Mucosa of stomach (tissue), 1 donor: Measurements from ENCODE around the gene GPR82.
"Not testable (repeated sequence)": the region's sequence is repeated elsewhere in the genome, so short reads cannot be mapped to it uniquely, and the experiment has no call there.

Experiments
- H3K27me3 ChIP-seq: one replicate; pipeline ENCODE4 v1.7.0; 2013; ENCODE audit warnings: mild to moderate bottlenecking, low read length; ENCODE audit not compliant: control insufficient read depth, insufficient read depth
- H3K36me3 ChIP-seq: one replicate; pipeline ENCODE4 v1.7.0; 2013; ENCODE audit warnings: low read length; ENCODE audit not compliant: control insufficient read depth, insufficient read depth
- H3K4me1 ChIP-seq: one replicate; pipeline ENCODE4 v1.7.0; 2013; ENCODE audit warnings: mild to moderate bottlenecking, low read length; ENCODE audit not compliant: control insufficient read depth, insufficient read depth
- H3K4me3 ChIP-seq: one replicate; pipeline ENCODE4 v1.7.0; 2013; ENCODE audit warnings: low read length
- H3K9ac ChIP-seq: one replicate; pipeline ENCODE4 v1.7.0; 2013; ENCODE audit warnings: mild to moderate bottlenecking, low read length, moderate library complexity
- H3K9me3 ChIP-seq: one replicate; pipeline ENCODE4 v1.7.0; 2013; ENCODE audit warnings: mild to moderate bottlenecking, low read length, moderate library complexity; ENCODE audit not compliant: control insufficient read depth
- donor health status: Pancreatic carcinoma.

Gene GPR82

GRCh38 chrX:41703574-41704029, 20.4 kb upstream of the GPR82 start:
- H3K4me3 ChIP-seq = no peak overlapping the region
- no peaks in the 10 kb centered on the region for H3K27me3 ChIP-seq
- no peaks in the 10 kb centered on the region for H3K9me3 ChIP-seq
- no peaks in the 10 kb centered on the region for H3K36me3 ChIP-seq
- H3K9ac ChIP-seq = no peak overlapping the region
- H3K4me1 ChIP-seq = no peaks in the 10 kb centered on the region

DNA sequence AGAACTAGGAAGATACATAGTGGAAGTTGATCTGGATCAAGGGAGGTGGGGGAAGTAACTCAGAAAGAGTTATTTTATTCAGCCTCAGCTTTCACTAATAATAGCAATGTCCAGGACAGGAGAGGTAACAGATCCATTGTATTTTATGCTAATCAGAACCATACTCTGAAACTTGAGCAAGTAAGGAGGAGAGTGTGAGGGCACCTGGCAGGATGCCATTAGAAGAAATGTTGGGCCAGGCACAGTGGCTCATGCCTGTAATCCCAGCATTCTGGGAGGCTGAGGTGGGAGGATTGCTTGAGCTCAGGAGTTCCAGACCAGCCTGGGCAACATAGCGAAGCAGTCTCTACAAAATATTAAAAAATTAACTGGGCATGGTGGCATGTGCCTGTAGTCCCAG, 18.9 kb upstream of the GPR82 start:
- Histone ChIP-seq H3K36me3 (no peaks in the 10 kb centered on the region), H3K4me1 (no peaks in the 10 kb centered on the region), H3K4me3 (no peak overlapping the region), H3K9ac (no peak overlapping the region), H3K9me3 (no peaks in the 10 kb centered on the region), H3K27me3 (no peaks in the 10 kb centered on the region)

GRCh38 chrX:41705680-41706374, 18.2 kb upstream of the GPR82 start:
- H3K9me3 ChIP-seq = no peaks in the 10 kb centered on the region
- no peak overlapping the region for H3K9ac ChIP-seq
- no peaks in the 10 kb centered on the region for H3K27me3 ChIP-seq
- no peak overlapping the region for H3K4me3 ChIP-seq
- no peaks in the 10 kb centered on the region for H3K4me1 ChIP-seq
- no peaks in the 10 kb centered on the region for H3K36me3 ChIP-seq

GRCh38 chrX:41707218-41707617, 16.8 kb upstream of the GPR82 start:
- Histone ChIP-seq H3K27me3 (no peaks in the 10 kb centered on the region), H3K4me1 (no peaks in the 10 kb centered on the region), H3K9me3 (no peaks in the 10 kb centered on the region), H3K9ac (no peak overlapping the region), H3K4me3 (no peak overlapping the region), H3K36me3 (no peaks in the 10 kb centered on the region)

GRCh38 chrX:41708486-41708885, 15.5 kb upstream of the GPR82 start:
- H3K36me3 ChIP-seq = no peaks in the 10 kb centered on the region
- no peaks in the 10 kb centered on the region for H3K9me3 ChIP-seq
- H3K4me1 ChIP-seq = no peaks in the 10 kb centered on the region
- no peak overlapping the region for H3K9ac ChIP-seq
- no peaks in the 10 kb centered on the region for H3K27me3 ChIP-seq
- no peak overlapping the region for H3K4me3 ChIP-seq

DNA sequence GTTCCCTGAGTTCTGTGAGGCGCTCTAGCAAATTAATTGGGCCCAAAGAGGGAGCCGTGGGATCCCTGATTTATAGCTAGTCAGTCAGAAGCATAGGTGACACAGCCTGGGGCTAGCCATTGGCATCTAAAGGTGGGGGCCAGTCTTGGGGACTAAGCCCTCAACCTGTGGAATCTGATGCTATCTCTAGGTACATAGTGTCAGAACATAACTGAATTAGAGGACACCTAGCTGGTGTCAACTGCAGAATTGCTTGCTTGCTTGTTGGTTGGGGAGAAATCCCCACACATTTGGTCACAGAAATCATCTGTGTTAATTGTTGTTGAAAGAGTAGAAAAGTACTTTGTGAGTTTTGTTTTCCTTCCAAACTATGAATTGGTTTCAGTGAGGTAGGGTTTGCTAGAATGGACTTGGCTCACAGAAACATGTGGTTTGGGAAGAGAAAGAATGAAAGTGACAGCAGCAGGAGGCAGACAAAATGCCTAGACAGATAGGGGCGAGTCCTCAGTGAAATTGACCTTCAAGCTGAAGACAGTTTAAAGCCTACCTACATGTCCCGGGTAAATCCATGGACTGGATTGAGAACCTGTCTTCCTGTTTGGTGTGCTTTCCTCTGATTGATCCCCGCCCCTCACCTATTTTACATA, 12.8 kb upstream of the GPR82 start:
- H3K4me1 ChIP-seq = no peaks in the 10 kb centered on the region
- H3K36me3 ChIP-seq = no peaks in the 10 kb centered on the region
- no peak overlapping the region for H3K4me3 ChIP-seq
- no peaks in the 10 kb centered on the region for H3K27me3 ChIP-seq
- H3K9ac ChIP-seq = no peak overlapping the region
- H3K9me3 ChIP-seq = no peaks in the 10 kb centered on the region

DNA sequence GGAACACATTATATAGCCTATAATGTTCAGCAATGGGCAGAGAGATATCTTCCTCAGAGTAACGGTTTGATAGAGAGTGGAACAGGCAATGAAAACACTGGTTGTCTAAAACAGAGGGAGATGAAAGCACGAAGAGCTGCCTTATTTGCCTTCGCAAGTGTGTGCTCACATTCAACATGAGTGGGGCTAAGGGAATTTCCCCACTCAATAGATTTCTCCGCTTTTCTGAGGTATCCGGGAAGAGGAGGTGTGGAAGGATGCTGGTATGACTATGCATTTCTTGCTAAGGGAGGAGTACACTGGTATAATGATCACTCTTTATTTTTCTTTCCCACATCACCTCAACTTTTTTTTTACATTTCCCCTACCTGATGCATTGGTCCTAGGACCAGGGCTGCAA, 7.8 kb upstream of the GPR82 start:
- no peaks in the 10 kb centered on the region for H3K4me1 ChIP-seq
- H3K9me3 ChIP-seq = peaks cover 4% of the 10 kb centered on the region
- no peaks in the 10 kb centered on the region for H3K27me3 ChIP-seq
- H3K9ac ChIP-seq = no peak overlapping the region
- H3K36me3 ChIP-seq = no peaks in the 10 kb centered on the region
- H3K4me3 ChIP-seq = no peak overlapping the region

- no peaks in the 10 kb centered on the region for H3K36me3 ChIP-seq
- peaks cover 4% of the 10 kb centered on the region for H3K9me3 ChIP-seq
- no peaks in the 10 kb centered on the region for H3K27me3 ChIP-seq
- H3K9ac ChIP-seq = no peak overlapping the region
- no peaks in the 10 kb centered on the region for H3K4me1 ChIP-seq
- H3K4me3 ChIP-seq = no peak overlapping the region
Observed at GRCh38 chrX:41716767-41717473, 7.1 kb upstream of the GPR82 start.

- Histone ChIP-seq H3K9me3 (peaks cover 4% of the 10 kb centered on the region), H3K9ac (no peak overlapping the region), H3K27me3 (no peaks in the 10 kb centered on the region), H3K4me3 (no peak overlapping the region), H3K36me3 (no peaks in the 10 kb centered on the region), H3K4me1 (no peaks in the 10 kb centered on the region)
Observed at GRCh38 chrX:41718481-41719235, 5.3 kb upstream of the GPR82 start.

DNA sequence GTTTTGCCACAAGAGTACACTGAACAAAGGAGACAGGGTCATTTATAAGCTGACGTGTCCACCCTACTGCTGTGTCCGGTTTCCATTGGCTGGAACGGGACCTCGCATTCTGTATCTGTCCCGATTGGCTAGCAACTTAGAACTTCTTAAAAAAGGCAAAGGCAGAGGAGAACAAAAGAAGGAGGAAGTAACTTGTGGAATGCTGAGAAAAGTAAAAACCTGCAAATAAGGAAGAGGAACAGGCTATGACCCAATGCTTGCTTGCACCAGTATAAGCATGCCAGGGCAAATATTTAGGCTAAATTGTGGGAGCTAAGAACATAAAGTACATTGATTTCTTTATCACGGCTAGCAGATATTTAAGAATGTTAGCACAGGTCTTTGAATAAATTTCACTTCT, 4.4 kb upstream of the GPR82 start:
- H3K4me1 ChIP-seq, H3K9ac ChIP-seq, H3K9me3 ChIP-seq, H3K36me3 ChIP-seq, H3K27me3 ChIP-seq, H3K4me3 ChIP-seq: not testable (repeated sequence)

- Histone ChIP-seq H3K9me3 (peaks cover 4% of the 10 kb centered on the region), H3K4me1 (no peaks in the 10 kb centered on the region), H3K9ac (no peak overlapping the region), H3K36me3 (no peaks in the 10 kb centered on the region), H3K27me3 (no peaks in the 10 kb centered on the region), H3K4me3 (no peak overlapping the region)
Observed at GRCh38 chrX:41720125-41720779, 3.7 kb upstream of the GPR82 start.
